ENCODE data around the gene CENPV.

DNA sequence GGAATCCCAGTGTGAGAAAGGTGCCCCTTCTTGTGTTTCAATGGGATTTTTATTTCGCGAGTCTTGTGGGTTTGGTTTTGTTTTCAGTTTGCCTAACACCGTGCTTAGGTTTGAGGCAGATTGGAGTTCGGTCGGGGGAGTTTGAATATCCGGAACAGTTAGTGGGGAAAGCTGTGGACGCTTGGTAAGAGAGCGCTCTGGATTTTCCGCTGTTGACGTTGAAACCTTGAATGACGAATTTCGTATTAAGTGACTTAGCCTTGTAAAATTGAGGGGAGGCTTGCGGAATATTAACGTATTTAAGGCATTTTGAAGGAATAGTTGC is 28.2 kb upstream of the CENPV start:
- TF ChIP-seq, protein P1, sequence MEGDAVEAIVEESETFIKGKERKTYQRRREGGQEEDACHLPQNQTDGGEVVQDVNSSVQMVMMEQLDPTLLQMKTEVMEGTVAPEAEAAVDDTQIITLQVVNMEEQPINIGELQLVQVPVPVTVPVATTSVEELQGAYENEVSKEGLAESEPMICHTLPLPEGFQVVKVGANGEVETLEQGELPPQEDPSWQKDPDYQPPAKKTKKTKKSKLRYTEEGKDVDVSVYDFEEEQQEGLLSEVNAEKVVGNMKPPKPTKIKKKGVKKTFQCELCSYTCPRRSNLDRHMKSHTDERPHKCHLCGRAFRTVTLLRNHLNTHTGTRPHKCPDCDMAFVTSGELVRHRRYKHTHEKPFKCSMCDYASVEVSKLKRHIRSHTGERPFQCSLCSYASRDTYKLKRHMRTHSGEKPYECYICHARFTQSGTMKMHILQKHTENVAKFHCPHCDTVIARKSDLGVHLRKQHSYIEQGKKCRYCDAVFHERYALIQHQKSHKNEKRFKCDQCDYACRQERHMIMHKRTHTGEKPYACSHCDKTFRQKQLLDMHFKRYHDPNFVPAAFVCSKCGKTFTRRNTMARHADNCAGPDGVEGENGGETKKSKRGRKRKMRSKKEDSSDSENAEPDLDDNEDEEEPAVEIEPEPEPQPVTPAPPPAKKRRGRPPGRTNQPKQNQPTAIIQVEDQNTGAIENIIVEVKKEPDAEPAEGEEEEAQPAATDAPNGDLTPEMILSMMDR (IDR thresholded peaks at IDR 0.05; ENCODE audit: borderline replicate concordance, extremely low read depth, low read length, poor library complexity, severe bottlenecking): no peak
- no peak for TF ChIP-seq EZH2 (IDR thresholded peaks at IDR 0.05; ENCODE audit: borderline replicate concordance, low read depth, low read length, severe bottlenecking)
